Endothelial cell of umbilical vein (primary cell): Measurements from ENCODE around the gene PRSS22. TPM values are rescaled to one million over a fixed set of nuclear protein-coding genes. Genes with fewer than 3 reads are reported as not detected.

Source experiments
- BruUV-seq: library from RNA; stranded (reverse); fragments of 400-500 nt; replicated peaks from 2 replicates; lab custom pipeline; 2021; lab: Mats Ljungman, UMichigan
- CTCF ChIA-PET: fragments of 300-600, 350-600 bp; sonication (Branson Sonifier 250); formaldehyde crosslinking; loops from one replicate; lab custom pipeline; 2021; ENCODE audit warnings: antibody characterized with exemption, inconsistent platforms; lab: Charles Lee
- POLR2A ChIA-PET: fragments of 300-600, 350-600 bp; sonication (Branson Sonifier 250); formaldehyde crosslinking; loops from one replicate; lab custom pipeline; 2021; ENCODE audit warnings: antibody characterized with exemption, inconsistent platforms; lab: Charles Lee
- DNase-seq: peaks from one replicate; pipeline ENCODE4 v3.0.0-alpha.2; 2011; ENCODE audit warnings: low read depth, low spot score
- FAIRE-seq: peaks from 2 replicates; lab custom pipeline; 2011; peaks lifted over from hg19 to GRCh38; lab: Jason Lieb, UNC
- H2AFZ ChIP-seq: 2 replicates; pipeline ENCODE4 v1.6.0; 2012; ENCODE audit warnings: low read depth, low read length, control low read depth, inconsistent platforms
- H3K27ac ChIP-seq: 2 replicates; pipeline ENCODE4 v1.5.1; 2011; ENCODE audit warnings: low read depth, mild to moderate bottlenecking, control low read depth, low read length, moderate library complexity; ENCODE audit not compliant: insufficient read depth
- H3K27me3 ChIP-seq, 2 experiments: 2 replicates each; pipeline versions ENCODE4 v1.6.0 to v1.6.1; 2011; ENCODE audit warnings: low read length in 2 of 2, mixed read lengths in 1 of 2; ENCODE audit not compliant: control insufficient read depth in 2 of 2, insufficient read depth in 2 of 2
- H3K36me3 ChIP-seq, 2 experiments: 2 replicates in 1 of 2; 3 replicates in 1 of 2; pipeline ENCODE4 v1.5.1; 2011; ENCODE audit warnings: low read length in 2 of 2, mild to moderate bottlenecking in 1 of 2, moderate library complexity in 1 of 2; ENCODE audit not compliant: control insufficient read depth in 2 of 2, insufficient read depth in 2 of 2; ENCODE audit errors: extremely low read depth in 1 of 2
- H3K4me1 ChIP-seq: 3 replicates; pipeline ENCODE4 v1.5.1; 2011; ENCODE audit warnings: mild to moderate bottlenecking, low read length; ENCODE audit not compliant: control insufficient read depth, insufficient read depth; ENCODE audit errors: extremely low read depth
- H3K4me2 ChIP-seq: 2 replicates; pipeline ENCODE4 v1.6.1; 2011; ENCODE audit warnings: low read length, control low read depth, mixed read lengths; ENCODE audit not compliant: insufficient read depth
- H3K4me3 ChIP-seq, 3 experiments: fragments of 200-600 bp in 1 of 3; sonication (generic), shearing (Covaris generic) in 1 of 3; replicated peaks in 1 of 3; 2 replicates each; pipeline ENCODE4 v1.5.1; 2011 to 2016; ENCODE audit warnings: control low read depth in 3 of 3, low read length in 3 of 3, mild to moderate bottlenecking in 2 of 3, inconsistent platforms in 1 of 3, low read depth in 1 of 3, moderate library complexity in 1 of 3; ENCODE audit not compliant: insufficient read depth in 1 of 3
- H3K79me2 ChIP-seq: 2 replicates; pipeline ENCODE4 v1.6.0; 2012; ENCODE audit warnings: low read length, inconsistent platforms; ENCODE audit not compliant: control insufficient read depth, insufficient read depth
- H3K9ac ChIP-seq: replicated peaks from 2 replicates; pipeline ENCODE3; 2011; ENCODE audit warnings: low read length, control low read depth; ENCODE audit not compliant: insufficient read depth; ENCODE audit errors: extremely low read depth
- H3K9me1 ChIP-seq: replicated peaks from 3 replicates; pipeline ENCODE4 v1.6.0; 2011; ENCODE audit warnings: mild to moderate bottlenecking, low read length; ENCODE audit not compliant: control insufficient read depth, insufficient read depth; ENCODE audit errors: extremely low read depth
- H3K9me3 ChIP-seq: replicated peaks from 2 replicates; pipeline ENCODE4 v1.5.1; 2012; ENCODE audit warnings: low read length, inconsistent platforms; ENCODE audit not compliant: control insufficient read depth, insufficient read depth
- H4K20me1 ChIP-seq: replicated peaks from 2 replicates; pipeline ENCODE3; 2011; ENCODE audit warnings: mild to moderate bottlenecking, low read length; ENCODE audit not compliant: control insufficient read depth, insufficient read depth; ENCODE audit errors: extremely low read depth
- EZH2 ChIP-seq: IDR thresholded peaks from 2 replicates; pipeline ENCODE4 v1.6.1; 2012; ENCODE audit warnings: borderline replicate concordance, low read depth, mild to moderate bottlenecking, moderate library complexity, low read length, inconsistent platforms; ENCODE audit not compliant: severe bottlenecking
- FOS ChIP-seq: IDR thresholded peaks from 2 replicates; pipeline ENCODE4 v1.6.1; 2011; ENCODE audit warnings: mild to moderate bottlenecking, low read length, moderate library complexity, borderline replicate concordance; ENCODE audit not compliant: insufficient read depth
- GATA2 ChIP-seq: IDR thresholded peaks from 2 replicates; pipeline ENCODE4 v1.7.0; 2011; ENCODE audit warnings: low read depth, mild to moderate bottlenecking, moderate library complexity, mixed read lengths, low read length; ENCODE audit not compliant: insufficient read length, insufficient read depth
- MAX ChIP-seq: IDR thresholded peaks from 2 replicates; pipeline ENCODE4 v1.6.1; 2011; ENCODE audit not compliant: insufficient read depth, insufficient read length
- MYC ChIP-seq: IDR thresholded peaks from one replicate; pipeline ENCODE4 v1.6.1; 2011; ENCODE audit warnings: mild to moderate bottlenecking, low read depth, low read length
- POLR2A ChIP-seq: IDR thresholded peaks from 2 replicates; pipeline ENCODE4 v1.6.1; 2012; ENCODE audit warnings: low read depth, mild to moderate bottlenecking, control low read depth, low read length
- POLR2AphosphoS5 ChIP-seq: IDR thresholded peaks from 2 replicates; pipeline ENCODE4 v1.6.1; 2012; ENCODE audit warnings: low read depth, mild to moderate bottlenecking, control low read depth, low read length, moderate library complexity; ENCODE audit not compliant: insufficient read depth
- dilution Hi-C: fragments of 300-500 bp; cut with MboI; formaldehyde crosslinking; loops from one replicate; pipeline ENCODE4 v1.15.0; 2019; ENCODE audit warnings: low sequenced_read_pairs; ENCODE audit not compliant: extremely low pct_ligation_motif_present
- intact Hi-C: fragments of 100-400 bp; cut with micrococcal nuclease; formaldehyde crosslinking; loops from one replicate; pipeline ENCODE4 v1.10.0; 2022
- polyA plus RNA-seq, 4 experiments: library from polyadenylated mRNA; depleted of rRNA in 3 of 4; stranded (reverse) in 3 of 4; unstranded in 1 of 4; fragments of >200 nt; gene quantifications; 2 replicates each; pipeline versions ENCODE4 v1.2.1 to v1.2.3, GENCODE V29; 2011 to 2012; ENCODE audit warnings: missing spikeins in 1 of 4
- total RNA-seq: library from RNA; stranded (reverse); gene quantifications from 2 replicates; pipeline ENCODE4 v1.2.3, GENCODE V29; 2021

Gene PRSS22
- total and polyA plus RNA-seq, 2 donors (not counting 3 experiments of a cell fraction or from before 2014, with no cell fraction given) = not detected

GRCh38 chr16:2900526-2901075 lies 42.6 kb upstream of the PRSS22 start:
- dilution Hi-C loops = no loop called here
- Histone ChIP-seq H3K36me3 (peaks cover 0 to 8% of the 10 kb centered on the region in 2 experiments), H3K4me3 (no peak overlapping the region), H3K27ac (no peak overlapping the region), H3K9me3 (no peaks in the 10 kb centered on the region), H3K4me1 (peaks cover 9% of the 10 kb centered on the region), H3K79me2 (no peaks in the 10 kb centered on the region), H3K4me2 (no peak overlapping the region), H3K27me3 (no peaks in the 10 kb centered on the region), H2AFZ (no peak overlapping the region), H4K20me1 (no peaks in the 10 kb centered on the region), H3K9ac (no peak overlapping the region), H3K9me1 (no peaks in the 10 kb centered on the region)
- CTCF ChIA-PET = interaction anchor here (1.4 kb wide), 1 partner anchor 18 kb away, joined by 4 read pairs; the partner anchor contains the start of gene FLYWCH2
- no TSS peak for BruUV-seq
- DNase-seq (no peak), FAIRE-seq (no peak)
- TF ChIP-seq MAX = no peak
- no peak for TF ChIP-seq GATA2
- TF ChIP-seq EZH2 = no peak
- no peak for TF ChIP-seq POLR2A
- no peak for TF ChIP-seq FOS
- POLR2A ChIA-PET = no interaction called here
- intact Hi-C loops = no loop called here

- dilution Hi-C loops (no loop called here), intact Hi-C loops (no loop called here)
- DNase-seq = no peak
- Histone ChIP-seq H3K36me3 (peaks cover 0 to 8% of the 10 kb centered on the region in 2 experiments), H3K9me1 (no peaks in the 10 kb centered on the region), H3K27ac (no peak overlapping the region), H3K79me2 (no peaks in the 10 kb centered on the region), H3K9me3 (no peaks in the 10 kb centered on the region), H4K20me1 (no peaks in the 10 kb centered on the region), H3K4me2 (no peak overlapping the region), H3K27me3 (no peaks in the 10 kb centered on the region), H3K9ac (no peak overlapping the region), H3K4me1 (peaks cover 6% of the 10 kb centered on the region), H2AFZ (no peak overlapping the region), H3K4me3 (no peak overlapping the region)
- ChIA-PET POLR2A (interaction anchor here (0.6 kb wide), 1 partner anchor 86 kb away, joined by 4 read pairs; no protein-coding TSS in a partner anchor), CTCF (interaction anchor here (0.6 to 1.4 kb wide), 4 partner anchors 11 to 27 kb away, joined by 3 to 5 read pairs (median 4); partner anchors contain the start of gene FLYWCH2)
- no peak for FAIRE-seq
- BruUV-seq = no TSS peak
- TF ChIP-seq POLR2AphosphoS5 (no peak), FOS (no peak), MYC (no peak)
Measured at GRCh38 chr16:2899564-2900072, 41.6 kb upstream of the PRSS22 start.
